Lower leg skin (tissue), 3 donors: ENCODE results near the gene SORCS2.

Experiments
- POLR2A ChIP-seq, 2 donors: fragments of 450-650 bp; IDR thresholded peaks; one replicate each; pipeline ENCODE4 v1.6.1; 2016 to 2017; ENCODE audit warnings: antibody characterized with exemption in 2 of 2, mild to moderate bottlenecking in 1 of 2, moderate library complexity in 1 of 2
- TF ChIP-seq, protein P1 (sequence below), 3 donors: fragments of 450-650 bp; IDR thresholded peaks; one replicate each; pipeline ENCODE4 v1.5.1; 2016; ENCODE audit warnings: antibody characterized with exemption in 3 of 3, mild to moderate bottlenecking in 3 of 3, moderate library complexity in 2 of 3

DNA sequence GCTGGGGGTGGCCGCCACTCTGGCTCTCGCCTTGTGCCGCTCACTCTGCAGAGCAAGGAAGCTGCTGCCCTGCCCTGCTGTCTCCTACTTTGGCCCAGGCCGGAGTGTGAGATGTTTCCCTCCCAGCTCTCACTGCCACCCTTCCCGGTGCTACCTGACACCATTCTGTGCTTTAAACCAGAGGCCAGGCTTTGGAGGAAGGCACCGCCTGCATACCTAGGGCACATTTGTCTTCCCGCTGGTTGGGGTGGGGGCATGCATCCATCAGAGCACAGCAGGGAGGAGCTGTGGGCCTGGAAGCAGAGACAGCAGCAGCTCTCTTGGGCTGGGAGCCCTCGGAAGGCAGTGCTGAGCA is 339.3 kb downstream of the SORCS2 start:
- no peak for TF ChIP-seq POLR2A (IDR thresholded peaks at IDR 0.05)
- TF ChIP-seq, protein P1, sequence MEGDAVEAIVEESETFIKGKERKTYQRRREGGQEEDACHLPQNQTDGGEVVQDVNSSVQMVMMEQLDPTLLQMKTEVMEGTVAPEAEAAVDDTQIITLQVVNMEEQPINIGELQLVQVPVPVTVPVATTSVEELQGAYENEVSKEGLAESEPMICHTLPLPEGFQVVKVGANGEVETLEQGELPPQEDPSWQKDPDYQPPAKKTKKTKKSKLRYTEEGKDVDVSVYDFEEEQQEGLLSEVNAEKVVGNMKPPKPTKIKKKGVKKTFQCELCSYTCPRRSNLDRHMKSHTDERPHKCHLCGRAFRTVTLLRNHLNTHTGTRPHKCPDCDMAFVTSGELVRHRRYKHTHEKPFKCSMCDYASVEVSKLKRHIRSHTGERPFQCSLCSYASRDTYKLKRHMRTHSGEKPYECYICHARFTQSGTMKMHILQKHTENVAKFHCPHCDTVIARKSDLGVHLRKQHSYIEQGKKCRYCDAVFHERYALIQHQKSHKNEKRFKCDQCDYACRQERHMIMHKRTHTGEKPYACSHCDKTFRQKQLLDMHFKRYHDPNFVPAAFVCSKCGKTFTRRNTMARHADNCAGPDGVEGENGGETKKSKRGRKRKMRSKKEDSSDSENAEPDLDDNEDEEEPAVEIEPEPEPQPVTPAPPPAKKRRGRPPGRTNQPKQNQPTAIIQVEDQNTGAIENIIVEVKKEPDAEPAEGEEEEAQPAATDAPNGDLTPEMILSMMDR (IDR thresholded peaks at IDR 0.05): no peak
